HG03432 (cell line): ENCODE data around the gene PRAMEF10.
"Not testable (repeated sequence)": the region's sequence is repeated elsewhere in the genome, so short reads cannot be mapped to it uniquely, and the experiment has no call there.

Source experiments
- ATAC-seq: cut with Tn5 transposase; IDR thresholded peaks from one replicate; pipeline ENCODE4 v1.9.1; 2021; ENCODE audit warnings: mild to moderate bottlenecking, moderate library complexity; ENCODE audit not compliant: unreplicated experiment

Gene PRAMEF10, protein sequence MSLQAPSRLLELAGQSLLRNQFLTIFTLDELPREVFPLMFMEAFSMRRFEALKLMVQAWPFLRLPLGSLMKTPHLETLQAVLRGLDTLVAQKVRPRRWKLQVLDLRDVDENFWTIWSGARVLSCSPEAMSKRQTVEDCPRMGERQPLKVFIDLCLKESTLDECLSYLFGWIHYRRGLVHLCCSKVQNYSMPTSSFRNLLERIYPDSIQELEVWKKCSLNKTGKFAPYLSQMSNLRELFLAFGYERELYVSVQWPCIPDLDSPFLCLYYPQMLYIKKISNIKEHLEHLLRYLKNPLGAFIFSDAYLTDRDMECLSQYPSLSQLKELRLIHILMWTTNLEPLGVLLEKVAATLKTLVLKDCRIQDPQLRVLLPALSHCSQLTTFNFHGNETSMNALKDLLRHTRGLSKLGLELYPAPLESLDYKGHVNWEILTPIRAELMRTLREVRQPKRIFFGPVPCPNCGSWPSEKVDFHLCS

GRCh38 chr1:12898170-12898569 is at the start of gene PRAMEF10:
Gene PRAMEF10 (minus strand): TSS chr1:12898270. CDS start chr1:12895847, 2,423 bp downstream.
- not testable (repeated sequence) for ATAC-seq

- not testable (repeated sequence) for ATAC-seq
Observed at GRCh38 chr1:12947480-12947879, 49.4 kb upstream of the PRAMEF10 start, which contains the start of gene PRAMEF6. Gene PRAMEF6 (minus strand): TSS chr1:12947580. CDS start chr1:12942518, 5,062 bp downstream.

DNA sequence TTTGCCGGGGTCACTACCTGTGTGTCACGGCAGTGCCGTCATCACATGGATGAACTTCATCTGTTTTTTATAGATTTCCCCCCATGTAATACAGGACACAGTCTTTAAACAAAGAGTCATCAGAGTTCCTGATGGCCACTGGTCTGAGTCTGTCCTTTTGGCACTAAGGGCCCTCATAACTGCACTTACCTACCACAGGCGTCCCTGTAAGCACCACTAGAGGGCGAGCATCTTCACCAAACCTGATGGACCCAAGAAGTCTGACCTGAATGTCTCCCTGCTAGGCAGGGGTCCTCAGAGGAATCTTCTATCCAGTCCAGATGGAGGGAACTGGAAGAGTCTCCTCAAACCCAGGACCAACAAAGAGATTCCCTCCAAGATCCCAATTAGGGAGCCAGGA is 26.3 kb upstream of the PRAMEF10 start:
- not testable (repeated sequence) for ATAC-seq

DNA sequence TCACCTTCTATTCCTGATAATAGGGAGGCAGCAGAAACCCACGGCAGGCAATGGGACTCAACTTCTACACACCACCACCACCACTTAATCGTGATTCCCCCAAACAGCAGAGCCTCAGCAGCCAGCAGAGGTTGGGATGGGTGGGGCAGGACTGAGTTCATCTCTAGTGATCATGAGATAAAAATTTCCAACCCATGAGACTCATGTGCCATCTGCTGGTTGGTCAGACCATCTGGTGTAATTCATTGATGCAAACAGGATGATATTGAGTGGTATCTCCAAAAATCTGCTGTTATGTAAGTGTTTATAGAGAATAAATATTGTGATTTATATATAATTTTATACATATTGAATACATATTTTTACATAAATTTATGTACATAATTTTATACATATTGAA is 23.7 kb upstream of the PRAMEF10 start:
- ATAC-seq, result not testable (repeated sequence)

GRCh38 chr1:12916310-12916709 is 18.2 kb upstream of the PRAMEF10 start, which contains the start of gene PRAMEF7:
Gene PRAMEF7 (plus strand): TSS chr1:12916610. CDS start chr1:12917693, 1,083 bp downstream.
- ATAC-seq, result not testable (repeated sequence)

DNA sequence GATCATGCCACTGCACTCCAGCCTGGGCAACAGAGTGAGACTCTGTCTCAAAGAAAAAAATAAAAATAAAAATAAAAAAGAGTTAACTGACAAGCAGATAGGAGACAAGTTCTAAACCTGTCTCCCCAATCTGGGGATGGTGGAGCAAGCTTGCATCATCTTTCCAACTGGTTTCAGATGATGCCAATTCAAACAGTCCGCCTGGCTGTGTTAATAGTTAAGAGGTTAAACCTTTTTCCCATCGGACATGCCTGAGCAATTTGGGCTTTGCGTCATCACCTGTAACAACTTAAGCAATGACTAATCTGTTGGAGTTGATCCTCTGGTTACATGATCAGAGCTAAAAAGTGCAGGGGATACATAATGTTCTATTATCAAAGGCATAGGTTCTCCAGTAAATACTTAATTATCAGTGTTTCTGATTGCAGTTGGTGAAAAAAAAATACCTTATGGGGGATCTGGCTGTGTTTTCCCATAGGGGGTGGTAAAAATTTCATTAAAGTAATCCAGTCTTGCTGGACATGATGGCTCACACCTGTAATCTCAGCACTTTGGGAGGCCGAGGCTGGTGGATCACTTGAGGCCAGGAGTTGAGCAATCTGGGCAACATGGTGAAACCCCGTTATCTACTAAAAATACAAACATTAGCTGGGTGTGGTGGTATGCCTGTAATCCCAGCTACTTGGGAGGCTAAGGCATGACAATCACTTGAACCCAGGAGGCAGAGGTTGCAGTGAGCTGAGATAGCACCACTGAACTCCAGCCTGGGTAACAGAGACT is 5.9 kb upstream of the PRAMEF10 start:
- ATAC-seq, result not testable (repeated sequence)

- ATAC-seq, result not testable (repeated sequence)
Observed at GRCh38 chr1:12899186-12899585, 1.1 kb upstream of the PRAMEF10 start.

- ATAC-seq, result not testable (repeated sequence)
Observed at GRCh38 chr1:12886101-12886500, 12.0 kb downstream of the PRAMEF10 start, which contains the start of gene PRAMEF4. Gene PRAMEF4 (minus strand): TSS chr1:12886201. CDS start chr1:12883394, 2,807 bp downstream.

- not testable (repeated sequence) for ATAC-seq
Observed at GRCh38 chr1:12878453-12878852, 19.6 kb downstream of the PRAMEF10 start.

DNA sequence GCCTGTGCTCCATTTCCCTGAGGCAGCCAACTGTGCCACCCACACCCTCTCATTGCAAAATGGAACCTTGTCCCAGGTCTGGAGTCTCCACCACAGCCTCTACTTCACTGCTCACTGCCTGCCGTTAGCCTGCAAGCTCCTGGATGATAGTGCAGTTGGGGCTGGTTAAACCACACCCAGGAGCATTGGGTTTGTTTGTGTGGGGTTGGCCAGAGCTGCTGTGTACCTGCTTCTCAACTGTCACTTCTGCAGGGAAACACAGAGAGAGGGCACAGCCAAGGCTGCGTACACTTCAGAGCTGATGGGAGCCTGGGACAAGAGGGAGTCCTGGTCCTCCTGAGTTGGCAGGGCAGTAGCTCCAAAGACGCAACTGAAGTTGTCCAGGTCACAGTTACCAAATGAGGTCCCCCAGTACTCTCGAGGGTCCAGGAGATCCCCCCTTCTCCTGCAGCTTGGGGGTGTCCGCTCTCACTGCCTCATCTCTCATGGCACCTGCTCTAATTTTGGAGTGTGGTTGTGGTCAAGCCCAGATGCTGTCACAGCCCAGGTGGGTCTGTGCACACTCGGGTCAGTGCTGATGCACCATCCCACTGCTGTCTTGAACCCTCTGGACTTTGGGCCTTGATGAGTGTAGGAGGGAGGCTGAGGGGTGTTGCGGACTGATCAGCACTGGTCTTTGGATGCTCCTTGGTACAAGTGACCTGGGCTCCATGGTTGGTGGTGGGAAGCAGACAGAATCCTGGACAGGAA is 34.8 kb downstream of the PRAMEF10 start:
- not testable (repeated sequence) for ATAC-seq

DNA sequence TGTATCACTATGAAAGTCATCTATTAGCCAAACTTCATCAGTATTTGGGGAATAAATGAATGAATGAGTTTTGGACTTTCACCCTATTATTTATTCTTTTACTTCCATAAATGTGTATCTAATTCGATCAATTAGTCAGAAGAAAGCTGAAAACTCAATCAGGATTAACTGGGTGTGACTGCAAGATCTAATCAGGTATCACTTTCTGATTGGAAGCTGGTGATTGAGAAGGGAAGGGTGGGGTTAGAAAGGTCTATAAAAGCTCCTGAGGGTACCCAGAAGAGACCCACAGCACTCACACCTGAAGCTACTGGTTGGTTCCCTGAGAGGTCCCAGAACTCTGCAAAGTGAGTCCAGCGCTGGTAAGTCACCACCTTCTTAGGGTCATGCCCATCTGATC is 41.3 kb downstream of the PRAMEF10 start, which contains the start of gene PRAMEF2:
Gene PRAMEF2, plus strand, starts transcription at position 301 of the 400 bp plus-strand sequence. CDS start 1,924 bp downstream, outside the sequence.
- not testable (repeated sequence) for ATAC-seq

GRCh38 chr1:12851779-12852178 is 46.3 kb downstream of the PRAMEF10 start:
- ATAC-seq, result no peak

- ATAC-seq, result not testable (repeated sequence)
Observed at GRCh38 chr1:12848620-12849019, 49.5 kb downstream of the PRAMEF10 start, which contains the start of gene HNRNPCL1. Gene HNRNPCL1 (minus strand): TSS chr1:12848720. CDS start chr1:12848289, 431 bp downstream.
